ENCODE results near the gene TP53I3.
"Not testable (repeated sequence)": the region's sequence is repeated elsewhere in the genome, so short reads cannot be mapped to it uniquely, and the experiment has no call there.

- TF ChIP-seq CTCF, POLR2AphosphoS5, POLR2A (IDR thresholded peaks at IDR 0.05): not testable (repeated sequence)
These were observed 41.5 kb downstream of the TP53I3 start for GRCh38 chr2:24043133-24043532.
